GM18951 (cell line): ENCODE measurements around the gene HIVEP3.

Experiments
- POLR2A ChIP-seq: IDR thresholded peaks from 4 replicates; pipeline ENCODE4 v1.6.1; 2011; ENCODE audit warnings: mild to moderate bottlenecking; ENCODE audit not compliant: insufficient read length, insufficient read depth; ENCODE audit errors: extremely low read depth
- in situ Hi-C: fragments of 300-500 bp; cut with MboI; formaldehyde crosslinking; loops from one replicate; pipeline ENCODE4 v1.12.0; 2022; ENCODE audit warnings: low sequenced_read_pairs, mixed read lengths, inconsistent platforms; ENCODE audit not compliant: unreplicated experiment

The HIVEP3 gene

DNA sequence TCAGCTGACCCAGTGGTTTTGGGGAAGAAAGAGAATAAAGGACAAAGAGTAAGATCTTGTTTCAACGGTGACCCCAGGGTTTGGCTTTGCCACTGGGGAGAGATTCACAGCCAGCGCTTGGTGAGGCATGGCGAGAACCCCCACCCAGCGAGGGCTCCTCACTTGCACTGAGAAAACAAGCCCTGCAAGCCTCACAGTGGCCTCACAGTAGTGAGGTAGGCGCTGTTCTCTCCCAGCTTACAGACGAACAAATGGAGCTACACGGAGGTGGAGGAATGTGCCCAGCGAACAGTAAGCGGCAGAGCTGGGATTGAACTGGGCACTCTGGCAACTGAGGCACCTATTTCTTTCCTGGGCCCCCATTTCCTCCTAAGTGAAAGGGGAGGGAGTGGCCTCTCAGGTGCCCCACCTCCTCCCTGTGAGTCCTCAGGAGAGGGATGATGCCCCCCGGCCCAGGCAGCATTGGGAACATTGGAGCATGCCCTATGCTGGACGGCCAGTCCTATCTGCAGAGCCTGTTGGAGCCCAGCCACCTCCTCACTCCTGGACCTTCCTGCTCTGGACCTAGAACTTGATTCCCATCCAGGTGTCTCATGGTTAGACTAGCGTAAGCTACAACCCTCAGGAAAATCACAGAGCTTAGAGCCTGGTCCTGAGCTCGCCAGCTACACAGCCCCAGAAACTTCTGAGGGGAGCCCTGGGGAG lies 360.8 kb downstream of the HIVEP3 start:
- no peak for TF ChIP-seq POLR2A
- in situ Hi-C loops = loop anchor here (25.0 kb wide), 1 partner anchor 579 kb away; no protein-coding TSS in a partner anchor

DNA sequence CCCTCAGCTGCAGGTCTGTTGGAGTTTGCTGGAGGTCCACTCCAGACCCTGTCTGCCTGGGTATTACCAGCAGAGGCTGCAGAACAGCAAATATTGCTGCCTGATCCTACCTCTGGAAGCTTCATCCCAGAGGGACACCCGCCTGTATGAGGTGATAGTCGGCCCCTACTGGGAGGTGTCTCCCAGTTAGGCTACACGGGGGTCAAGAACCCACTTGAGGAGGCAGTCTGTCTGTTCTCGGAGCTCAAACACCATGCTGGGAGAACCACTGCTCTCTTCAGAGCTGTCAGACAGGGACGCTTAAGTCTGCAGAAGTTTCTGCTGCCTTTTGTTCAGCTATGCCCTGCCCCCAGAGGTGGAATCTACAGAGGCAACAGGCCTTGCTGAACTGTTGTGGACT lies 364.0 kb downstream of the HIVEP3 start:
- in situ Hi-C loops = loop anchor here (25.0 kb wide), 1 partner anchor 583 kb away; no protein-coding TSS in a partner anchor

DNA sequence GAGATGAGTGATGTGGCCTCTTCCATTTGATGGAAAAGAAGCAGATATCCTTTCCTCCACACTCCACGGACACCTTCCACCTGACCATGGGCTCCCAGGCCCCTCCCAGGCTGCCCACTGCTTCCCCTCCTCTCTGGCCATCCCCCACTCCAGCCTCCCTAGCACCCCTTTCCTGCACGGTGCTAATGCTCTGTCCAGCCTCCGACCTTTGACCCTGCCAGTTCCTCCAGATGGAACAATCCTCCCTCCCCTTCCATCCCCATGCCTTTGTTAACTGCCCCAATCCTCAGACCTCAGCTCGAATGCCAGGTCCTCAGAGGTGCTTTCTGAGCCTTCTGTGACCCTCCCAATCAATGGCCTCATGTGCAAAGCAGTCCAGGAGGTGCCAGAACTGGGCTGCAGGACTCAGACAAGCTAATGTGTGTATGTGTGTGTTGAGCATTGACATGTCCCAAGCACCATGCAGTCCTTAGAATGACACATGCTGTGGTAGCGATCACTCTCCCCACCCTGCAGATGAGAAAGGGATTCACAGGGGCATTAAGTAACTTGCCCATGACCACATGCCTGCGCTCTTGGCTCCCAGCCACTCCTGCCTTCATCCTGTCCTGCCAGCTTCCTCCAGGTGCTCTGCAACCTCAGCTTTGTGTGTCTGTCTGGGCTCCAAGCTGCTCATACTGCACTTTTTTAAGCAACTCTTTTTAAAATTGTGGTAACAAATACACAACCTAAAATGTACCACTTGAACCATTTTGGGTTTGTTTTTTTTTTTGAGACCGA lies 370.8 kb downstream of the HIVEP3 start:
- in situ Hi-C loops = no loop called here

DNA sequence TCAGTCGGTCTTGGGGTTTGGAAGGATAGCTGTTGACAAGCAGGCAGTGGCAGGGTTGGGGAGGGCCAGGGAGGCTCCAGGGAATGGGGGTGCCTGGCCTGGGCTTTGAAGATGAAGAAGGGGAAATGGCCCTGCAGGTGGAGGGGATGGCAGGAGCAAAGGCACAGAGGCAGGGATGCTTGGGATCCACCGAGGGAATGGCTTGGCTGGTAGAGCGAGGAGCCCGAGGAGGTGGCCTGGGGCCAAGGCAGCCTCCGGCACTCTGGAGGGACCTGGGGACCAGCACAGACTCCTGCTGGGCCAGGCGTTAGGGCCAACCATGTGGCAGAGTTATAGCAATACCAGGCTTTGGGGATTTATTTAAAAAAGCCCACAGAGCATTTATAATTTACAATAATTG lies 371.4 kb downstream of the HIVEP3 start:
- no peak for TF ChIP-seq POLR2A
- in situ Hi-C loops = no loop called here

More for the DNA sequence above, 370.8 kb downstream of the HIVEP3 start:
- no peak for TF ChIP-seq POLR2A

DNA sequence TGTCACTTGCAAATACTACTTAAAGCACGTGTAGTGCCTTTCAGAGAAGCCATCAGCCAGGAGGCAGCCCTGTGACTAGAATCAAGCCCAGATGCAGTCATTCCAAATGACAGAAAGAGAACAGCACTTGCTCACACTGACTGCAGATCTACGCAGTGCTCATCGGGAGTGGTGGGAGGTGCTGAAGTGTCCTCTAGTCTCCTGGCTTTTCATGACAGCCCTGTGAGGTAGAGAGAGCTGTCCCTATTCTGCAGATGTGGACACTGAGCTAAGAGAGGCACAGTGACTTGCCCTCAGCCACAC lies 371.9 kb downstream of the HIVEP3 start:
- in situ Hi-C loops = no loop called here
- no peak for TF ChIP-seq POLR2A

DNA sequence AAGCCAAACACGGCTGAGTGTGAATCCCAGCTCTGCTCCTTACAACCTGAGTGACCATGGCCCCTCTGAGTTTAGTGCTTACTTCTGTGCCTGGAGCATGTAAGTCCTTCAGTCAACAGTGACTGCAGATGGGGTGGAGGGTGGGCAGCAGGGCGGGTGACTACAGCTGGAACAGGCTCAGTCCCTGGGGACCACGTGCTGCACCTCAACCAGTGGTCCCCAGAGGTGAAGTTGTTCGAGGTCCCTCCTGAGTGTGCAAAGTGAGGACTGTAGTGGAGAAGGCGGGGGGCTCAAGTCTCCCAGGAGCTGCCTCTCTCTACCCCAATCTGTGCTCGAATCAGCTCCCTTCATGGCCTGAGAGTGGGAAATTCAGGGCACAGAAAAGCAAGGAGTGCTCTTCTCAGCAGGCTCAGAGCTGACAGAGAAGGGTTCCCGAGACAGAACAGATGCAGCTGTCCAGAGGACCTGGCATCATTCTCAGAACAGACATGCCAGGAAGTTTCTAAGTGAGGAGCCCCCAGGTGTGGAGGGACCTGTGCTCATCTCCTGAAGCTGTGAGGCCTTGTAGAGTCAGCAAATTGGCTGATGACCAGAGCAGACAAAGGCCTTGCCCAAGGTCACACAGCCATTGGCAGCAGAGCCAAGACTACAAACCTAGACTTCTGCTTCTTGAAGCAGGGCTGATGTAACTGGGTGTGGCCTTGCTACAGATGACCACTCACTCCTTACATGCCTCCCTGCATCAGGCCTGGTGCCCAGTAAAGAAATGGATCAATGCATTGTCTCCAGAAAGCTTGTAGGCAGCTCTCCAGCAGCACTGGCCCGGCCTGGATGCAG lies 372.5 kb downstream of the HIVEP3 start:
- TF ChIP-seq POLR2A = no peak
- in situ Hi-C loops = no loop called here

DNA sequence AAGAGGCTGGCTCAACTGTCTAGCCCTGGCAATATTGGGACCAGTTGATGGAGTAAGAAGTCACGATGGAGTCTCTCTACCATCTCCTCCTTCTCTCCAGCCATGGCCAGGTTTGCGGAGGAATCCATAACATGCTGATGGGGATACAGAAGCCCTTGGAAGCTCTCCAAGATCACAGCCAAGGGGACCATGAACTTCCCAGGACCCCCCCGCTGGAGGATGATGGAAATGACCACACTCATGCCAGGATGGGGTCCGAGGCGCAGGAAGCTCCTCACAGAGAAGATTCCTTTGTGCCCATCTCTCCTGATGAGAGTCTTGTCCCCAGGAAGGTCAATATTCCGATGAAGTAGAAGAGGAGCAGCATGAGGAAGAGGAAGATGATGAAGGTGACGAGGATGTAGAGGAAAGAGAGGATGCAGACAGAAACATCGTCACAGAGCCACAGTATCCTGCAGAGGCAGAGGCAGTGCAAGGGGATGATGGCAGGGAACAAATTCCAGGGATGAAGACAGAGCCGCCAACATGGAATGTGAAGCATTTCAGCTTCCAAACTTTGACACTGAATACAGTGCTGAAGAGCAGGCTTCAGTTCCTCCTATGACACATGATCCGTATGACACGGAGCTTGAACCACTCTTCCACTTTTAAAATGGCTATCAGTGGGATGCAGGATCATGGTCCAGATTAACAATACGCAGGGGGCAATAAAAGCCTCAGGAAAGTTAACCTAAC lies 376.4 kb downstream of the HIVEP3 start:
- in situ Hi-C loops = no loop called here
- TF ChIP-seq POLR2A = no peak

DNA sequence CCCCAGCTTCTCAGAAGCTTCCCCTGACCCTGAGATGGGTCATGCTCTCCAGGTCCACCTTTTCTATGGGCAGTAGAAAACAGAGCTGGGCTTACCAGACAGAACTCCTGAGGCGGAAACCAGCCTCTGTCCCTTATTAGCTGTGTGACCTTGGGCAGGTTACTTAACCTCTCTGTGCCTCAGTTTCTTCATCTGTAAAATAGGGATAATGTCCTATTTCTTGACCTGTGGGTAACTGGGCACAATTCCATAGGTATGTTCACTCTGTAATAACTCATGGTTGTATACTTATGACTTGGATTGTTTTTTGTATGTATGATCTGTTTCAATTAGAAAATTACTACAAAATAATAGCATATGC lies 377.1 kb downstream of the HIVEP3 start:
- TF ChIP-seq POLR2A = no peak
- in situ Hi-C loops = no loop called here

DNA sequence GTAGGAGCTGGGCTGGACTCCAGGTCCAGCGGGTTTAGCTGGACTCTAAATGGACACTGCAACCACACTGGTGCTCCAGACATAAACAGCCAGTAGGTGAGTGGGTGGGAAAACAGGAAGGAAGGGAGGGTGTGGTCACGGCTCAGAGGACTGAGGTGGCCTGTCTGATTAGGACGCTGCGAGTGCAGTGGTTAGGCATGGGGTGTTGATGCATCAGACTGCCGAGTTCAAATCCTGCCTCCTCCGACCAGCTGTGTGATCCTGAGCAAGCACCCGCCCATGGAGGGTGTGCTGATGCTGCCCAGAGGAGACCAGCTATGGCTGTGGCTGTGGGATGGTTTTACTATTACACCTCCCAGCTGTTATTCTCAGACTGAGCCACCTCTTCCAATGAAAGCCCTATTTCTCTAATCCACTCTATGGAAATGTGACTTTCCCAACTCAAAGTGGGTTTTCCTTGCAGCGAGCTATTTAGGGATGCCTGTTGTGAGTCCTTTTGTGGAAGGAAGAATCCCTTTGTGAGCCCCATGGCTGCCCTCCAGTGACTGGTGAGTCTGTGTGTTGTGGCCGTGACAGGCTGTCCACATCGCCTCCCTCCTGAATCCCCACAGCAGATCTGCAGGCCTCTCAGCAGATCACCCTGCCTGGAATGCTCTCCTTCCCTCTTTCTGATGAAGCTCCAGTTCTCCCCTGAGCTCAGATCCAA lies 377.7 kb downstream of the HIVEP3 start:
- in situ Hi-C loops = no loop called here

DNA sequence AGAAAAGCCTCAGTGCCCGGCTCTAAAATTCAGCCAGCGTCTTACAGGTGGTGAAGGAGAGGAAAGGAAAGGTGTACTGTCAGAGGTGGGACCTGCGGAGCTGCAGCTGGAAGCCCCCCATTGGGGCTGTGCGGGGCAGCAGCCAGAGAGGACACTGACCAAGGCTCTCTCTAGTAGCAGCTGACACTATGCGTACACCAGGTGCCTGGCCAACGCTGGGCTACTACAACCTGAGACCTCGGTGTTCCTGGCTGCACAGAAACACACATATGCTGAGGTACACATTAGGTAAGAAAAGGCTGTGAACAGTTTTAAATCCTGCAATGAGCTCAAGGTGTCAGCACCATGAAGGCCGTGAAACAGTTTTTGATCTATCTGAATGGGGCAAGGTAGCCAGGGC lies 378.7 kb downstream of the HIVEP3 start:
- in situ Hi-C loops = no loop called here
- no peak for TF ChIP-seq POLR2A

More for the DNA sequence above, 377.7 kb downstream of the HIVEP3 start:
- TF ChIP-seq POLR2A = no peak

DNA sequence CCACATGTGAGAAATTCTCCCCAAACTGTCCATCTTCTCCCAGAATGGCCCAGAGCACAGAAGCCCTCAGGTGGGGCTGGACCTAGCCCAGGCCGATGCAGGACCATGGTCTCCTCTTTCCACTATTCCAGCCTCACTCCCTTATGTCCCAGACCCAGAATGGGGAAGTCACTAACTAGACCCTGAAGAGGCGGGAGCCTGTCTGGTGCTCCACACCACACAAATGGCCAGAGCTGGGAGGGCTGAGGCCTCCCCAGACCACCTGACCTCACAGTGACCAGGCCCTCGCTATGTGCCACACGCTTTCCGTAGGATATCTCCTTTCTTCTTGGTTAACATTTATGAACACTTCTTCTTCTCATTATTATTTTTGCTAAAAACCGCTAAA lies 379.3 kb downstream of the HIVEP3 start:
- in situ Hi-C loops = no loop called here
- no peak for TF ChIP-seq POLR2A

DNA sequence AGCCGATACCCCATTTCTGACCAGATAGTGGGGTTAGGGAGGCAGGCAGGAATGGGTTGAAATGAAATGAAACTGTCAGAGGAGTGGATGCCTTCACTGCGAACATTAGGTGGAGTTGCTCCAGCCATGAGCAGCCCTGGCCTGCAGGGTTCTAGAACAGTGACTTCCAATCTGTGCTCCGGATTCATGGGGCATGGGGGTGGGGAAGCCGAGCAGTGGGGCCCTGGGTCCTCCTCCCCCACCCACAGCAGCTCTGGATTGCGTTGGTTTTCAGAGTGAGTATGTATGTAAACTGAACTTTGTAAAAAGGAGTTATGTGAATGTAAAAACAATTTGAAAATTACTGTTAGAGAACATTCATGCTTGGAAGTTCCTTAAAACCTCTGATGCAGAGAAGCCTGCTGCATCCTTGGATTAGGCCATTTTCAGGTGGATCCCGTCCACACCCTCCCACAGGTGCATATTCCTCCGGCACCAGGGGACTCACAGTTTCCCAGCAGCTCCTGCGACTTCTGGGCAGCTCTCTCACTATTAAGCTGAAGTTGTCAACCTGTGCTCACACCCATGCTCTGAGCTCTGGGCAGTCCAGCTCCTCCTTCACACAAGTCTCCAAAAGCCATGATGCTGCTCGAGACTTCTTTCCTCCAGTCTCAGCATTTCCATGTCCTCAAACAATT lies 379.8 kb downstream of the HIVEP3 start:
- TF ChIP-seq POLR2A = no peak
- in situ Hi-C loops = no loop called here
